Stimulated activated effector memory CD8-positive, alpha-beta T cell treated with anti-CD3 and anti-CD28 coated beads, Interleukin-12 subunit alpha, Interleukin-12 subunit beta, amount 100 ng/mL, for 72 hours (primary cell): ENCODE results near the gene CHCHD3.

Source experiments
- ATAC-seq: fragments of 150-1000 bp; cut with Tn5 transposase; 2 replicates; pipeline ENCODE4 v1.10.0; 2021
- DNase-seq, 2 donors: peaks; one replicate each; pipeline ENCODE4 v3.0.0; 2021 to 2022; ENCODE audit warnings: low spot score in 2 of 2
- H3K27ac Mint-ChIP-seq: one replicate; pipeline ENCODE4 v1.8.0; 2022; ENCODE audit warnings: mild to moderate bottlenecking, mixed read lengths
- H3K36me3 Mint-ChIP-seq: one replicate; pipeline ENCODE4 v1.8.0; 2022; ENCODE audit warnings: mild to moderate bottlenecking, mixed read lengths
- H3K4me1 Mint-ChIP-seq: one replicate; pipeline ENCODE4 v1.8.0; 2022; ENCODE audit warnings: mixed read lengths
- H3K4me3 Mint-ChIP-seq: one replicate; pipeline ENCODE4 v1.8.0; 2022; ENCODE audit warnings: mild to moderate bottlenecking, mixed read lengths
- H3K9me3 Mint-ChIP-seq: one replicate; pipeline ENCODE4 v1.8.0; 2022; ENCODE audit warnings: mixed read lengths

CHCHD3 gene

GRCh38 chr7:132735476-132735875 lies 346.4 kb downstream of the CHCHD3 start:
- Mint-ChIP-seq H3K27ac (no peak overlapping the region), H3K36me3 (no peaks in the 10 kb centered on the region), H3K4me3 (no peak overlapping the region), H3K4me1 (no peaks in the 10 kb centered on the region), H3K9me3 (no peaks in the 10 kb centered on the region)
- no peak for DNase-seq
- ATAC-seq, result no peak
